Ishikawa (cell line): ENCODE results near the gene HCN1.

Source experiments
- CEBPB ChIP-seq: IDR thresholded peaks from 2 replicates; pipeline ENCODE4 v1.6.1; 2012
- EGR1 ChIP-seq: IDR thresholded peaks from 2 replicates; pipeline ENCODE4 v1.6.1; 2012
- MAX ChIP-seq: IDR thresholded peaks from 2 replicates; pipeline ENCODE4 v1.6.1; 2012
- RAD21 ChIP-seq: IDR thresholded peaks from 2 replicates; pipeline ENCODE4 v1.6.1; 2012; ENCODE audit warnings: low read depth
- REST ChIP-seq: IDR thresholded peaks from 2 replicates; pipeline ENCODE4 v1.6.1; 2012; ENCODE audit warnings: low read depth, mild to moderate bottlenecking
- TEAD4 ChIP-seq: IDR thresholded peaks from 2 replicates; pipeline ENCODE4 v1.6.1; 2012

- TF ChIP-seq MAX = no peak
- TF ChIP-seq TEAD4 = no peak
- TF ChIP-seq REST = no peak
- no peak for TF ChIP-seq EGR1
- no peak for TF ChIP-seq RAD21
- no peak for TF ChIP-seq CEBPB
Observed at GRCh38 chr5:45336464-45336863, 359.7 kb downstream of the HCN1 start.
